HUES64 (cell line): Measurements from ENCODE around the gene ZFYVE28.

ENCODE experiments used
- H3K27ac ChIP-seq: 2 replicates; pipeline ENCODE4 v1.7.0; 2013; ENCODE audit warnings: low read depth, low read length, inconsistent platforms
- H3K27me3 ChIP-seq: 2 replicates; pipeline ENCODE4 v1.6.1; 2013; ENCODE audit warnings: mild to moderate bottlenecking, low read length; ENCODE audit not compliant: insufficient read depth
- H3K36me3 ChIP-seq: 2 replicates; pipeline ENCODE4 v1.6.1; 2013; ENCODE audit warnings: mild to moderate bottlenecking, low read length; ENCODE audit not compliant: insufficient read depth
- H3K4me1 ChIP-seq: 2 replicates; pipeline ENCODE4 v1.6.1; 2013; ENCODE audit warnings: mild to moderate bottlenecking, low read length, moderate library complexity; ENCODE audit not compliant: insufficient read depth
- H3K4me3 ChIP-seq: 2 replicates; pipeline ENCODE4 v1.5.1; 2013; ENCODE audit warnings: mild to moderate bottlenecking, low read length, moderate library complexity
- H3K9ac ChIP-seq: 2 replicates; pipeline ENCODE4 v1.6.1; 2013; ENCODE audit warnings: mild to moderate bottlenecking, low read depth, low read length
- H3K9me3 ChIP-seq: 2 replicates; pipeline ENCODE4 v1.6.1; 2013; ENCODE audit warnings: low read depth, low read length; ENCODE audit not compliant: insufficient read depth
- WGBS: fragments of 150-250, 120-280 bp; methylation state at CpG from one replicate; pipeline ENCODE4 v1.1.7; 2013; ENCODE audit warnings: missing lambda C conversion rate; 5-methylcytosine and 5-hydroxymethylcytosine counted together

The ZFYVE28 gene

DNA sequence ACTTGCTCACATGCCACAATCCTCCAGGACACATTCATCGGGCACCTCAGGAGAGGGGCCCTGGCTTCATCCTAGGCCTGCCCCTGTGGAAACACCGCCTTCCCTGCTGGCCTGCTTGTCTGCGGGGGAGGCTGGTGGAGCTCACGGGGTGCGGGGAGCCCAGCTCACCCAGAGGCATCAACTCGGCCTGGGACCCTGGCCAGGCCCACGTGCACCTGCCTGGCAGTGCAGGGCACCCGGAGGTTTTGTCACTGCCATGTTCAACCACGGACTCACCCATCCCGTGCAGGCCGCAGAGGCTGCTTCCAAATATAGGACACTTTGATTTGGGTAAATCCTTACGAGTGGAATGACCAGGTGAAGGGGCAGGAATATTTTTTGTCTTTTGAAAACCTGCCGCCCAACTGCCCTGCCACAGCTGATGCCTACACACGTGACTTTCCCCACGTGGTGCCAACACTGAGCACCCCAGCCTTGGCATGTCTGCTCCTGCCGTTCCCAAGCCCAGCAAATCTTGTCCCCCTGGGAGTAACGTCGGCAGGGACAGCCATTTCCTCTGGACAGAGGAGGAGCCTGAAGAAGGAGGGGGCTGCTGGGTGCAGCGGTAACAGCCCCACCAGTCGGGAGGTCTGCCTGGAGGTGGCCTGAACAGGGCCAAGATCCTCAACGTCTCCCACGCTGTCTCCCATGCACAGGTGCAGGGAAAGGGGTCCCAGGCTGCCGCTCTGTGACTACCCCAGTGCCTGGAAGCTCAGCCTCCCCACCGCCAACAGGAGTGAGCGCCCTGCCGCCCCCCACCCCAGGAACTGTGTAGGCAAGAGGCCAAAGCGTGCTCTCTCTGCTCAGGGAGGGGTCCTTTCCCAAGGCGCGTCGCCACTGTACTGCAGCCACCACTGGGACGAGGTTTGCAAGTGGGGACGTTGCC, 165.0 kb downstream of the ZFYVE28 start:
- no peak overlapping the region for H3K27ac ChIP-seq
- 92% methylated on average over 32 of the region's 32 CpGs for WGBS
- H3K9ac ChIP-seq: no peak overlapping the region
- H3K36me3 ChIP-seq: peaks cover 7% of the 10 kb centered on the region; the same call in 1 of the 2 replicates
- H3K4me3 ChIP-seq: no peak overlapping the region
- H3K4me1 ChIP-seq: no peaks in the 10 kb centered on the region
- H3K9me3 ChIP-seq: no peaks in the 10 kb centered on the region
- H3K27me3 ChIP-seq: no peaks in the 10 kb centered on the region

DNA sequence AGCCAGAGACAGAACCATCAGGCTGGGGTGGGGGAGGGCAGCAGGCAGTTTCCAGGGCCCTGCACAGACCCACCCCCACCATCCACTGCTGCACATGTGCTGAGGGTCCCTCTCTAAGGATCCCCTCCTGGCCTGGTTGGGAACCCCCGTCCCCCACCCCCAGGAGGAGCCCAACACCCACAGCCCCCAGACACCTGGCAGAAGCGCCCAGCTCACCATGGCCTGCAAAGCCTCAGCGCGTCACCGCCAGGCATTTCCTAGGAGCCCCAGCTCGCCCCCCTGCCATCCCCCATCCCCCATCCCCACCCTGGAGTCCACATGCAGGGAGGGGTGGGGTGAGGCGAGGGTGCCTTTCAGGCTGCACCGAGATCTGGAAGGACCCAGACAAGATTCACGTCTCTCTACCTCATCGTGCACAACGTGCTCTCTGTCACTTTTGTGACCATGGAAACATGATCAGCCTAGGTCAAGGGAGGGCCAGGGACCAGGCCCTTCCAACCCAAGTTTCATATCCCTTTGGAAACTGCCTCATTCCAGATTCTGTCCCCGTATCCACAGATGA, 165.8 kb downstream of the ZFYVE28 start:
- no peaks in the 10 kb centered on the region for H3K27me3 ChIP-seq
- no peaks in the 10 kb centered on the region for H3K4me1 ChIP-seq
- no peak overlapping the region for H3K27ac ChIP-seq
- H3K36me3 ChIP-seq: peaks cover 7% of the 10 kb centered on the region; the same call in 1 of the 2 replicates
- H3K9ac ChIP-seq: no peak overlapping the region
- H3K9me3 ChIP-seq: no peaks in the 10 kb centered on the region
- no peak overlapping the region for H3K4me3 ChIP-seq
- WGBS: 87% methylated on average over 8 of the region's 12 CpGs

DNA sequence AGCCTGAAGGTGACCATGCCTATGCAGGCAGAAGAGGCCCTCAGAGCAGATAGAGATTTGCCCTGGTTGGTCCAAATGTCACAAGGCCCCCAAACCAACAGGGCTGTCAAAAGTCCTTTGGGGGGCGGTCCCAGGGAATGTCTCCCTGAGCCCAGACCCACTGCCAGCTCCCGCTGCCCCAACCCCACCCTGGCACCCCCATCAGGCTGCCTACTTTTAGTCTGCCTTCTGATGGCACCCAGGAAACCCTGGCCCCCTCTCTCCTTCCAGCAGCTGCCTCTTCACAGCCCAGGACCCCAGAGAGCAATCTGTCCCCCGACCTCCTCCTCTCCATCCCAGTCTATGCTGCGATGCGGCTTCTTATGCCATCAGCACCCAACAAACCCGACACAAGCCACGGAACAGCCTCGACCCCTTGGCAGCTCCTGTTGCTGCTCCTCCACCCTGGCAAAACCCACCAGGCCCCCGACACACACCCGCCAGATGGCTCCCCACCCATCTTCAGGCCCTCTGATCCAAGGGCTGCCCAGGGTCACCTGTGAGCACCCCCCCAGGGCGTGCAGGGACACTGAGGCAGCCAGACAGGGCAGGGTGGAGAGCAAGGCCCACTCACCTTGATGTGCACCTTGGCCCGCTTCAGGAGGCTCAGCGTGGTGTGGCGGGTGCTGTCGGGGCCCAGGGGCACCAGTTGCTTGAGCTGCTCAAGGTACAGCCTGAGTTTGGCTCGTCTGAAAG, 166.5 kb downstream of the ZFYVE28 start:
- Histone ChIP-seq H3K27ac (no peak overlapping the region), H3K4me3 (no peak overlapping the region), H3K4me1 (no peaks in the 10 kb centered on the region), H3K9me3 (no peaks in the 10 kb centered on the region), H3K27me3 (no peaks in the 10 kb centered on the region), H3K9ac (no peak overlapping the region), H3K36me3 (peaks cover 7% of the 10 kb centered on the region; the same call in 1 of the 2 replicates)
- 92% methylated on average over 16 of the region's 16 CpGs for WGBS

DNA sequence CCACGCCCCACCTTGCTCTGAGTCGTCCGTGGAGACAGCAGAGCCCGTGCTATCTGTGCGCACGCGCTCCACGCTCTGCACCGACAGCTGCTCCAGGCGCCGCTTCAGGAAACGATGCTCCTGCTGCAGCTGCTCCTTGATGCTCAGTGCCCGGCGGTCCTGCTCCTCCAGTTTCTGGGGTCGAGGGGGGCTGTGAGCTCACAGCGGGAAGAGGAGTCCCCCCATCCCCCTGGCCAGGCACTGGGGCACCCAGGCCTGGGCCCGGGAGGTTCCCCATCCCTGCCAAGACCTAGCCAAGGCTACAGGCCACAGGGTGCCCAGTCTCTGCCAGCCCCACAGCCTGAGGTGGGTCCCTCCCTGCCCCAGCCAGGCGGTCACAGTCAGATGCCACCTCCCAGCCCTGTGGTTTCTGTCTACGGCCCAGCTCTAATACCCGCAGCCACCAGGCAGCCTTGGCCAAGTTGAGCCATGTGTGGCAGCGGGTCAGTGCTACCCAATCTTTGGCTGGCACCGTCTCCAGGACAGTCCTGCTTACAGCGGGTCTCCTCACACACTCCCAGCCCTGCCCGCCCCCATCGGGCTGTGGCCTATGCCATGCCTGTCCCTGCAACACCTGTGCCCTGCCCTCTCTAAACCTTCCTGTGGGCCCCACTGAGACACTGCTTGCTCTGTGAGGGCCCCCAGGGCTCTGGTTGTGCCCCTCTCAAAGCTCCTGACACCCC, 167.2 kb downstream of the ZFYVE28 start:
- Histone ChIP-seq H3K4me3 (no peak overlapping the region), H3K9ac (no peak overlapping the region), H3K9me3 (no peaks in the 10 kb centered on the region), H3K27ac (no peak overlapping the region), H3K36me3 (peaks cover 7% of the 10 kb centered on the region; the same call in 1 of the 2 replicates), H3K4me1 (no peaks in the 10 kb centered on the region), H3K27me3 (no peaks in the 10 kb centered on the region)
- WGBS: 95% methylated on average over 25 of the region's 25 CpGs

DNA sequence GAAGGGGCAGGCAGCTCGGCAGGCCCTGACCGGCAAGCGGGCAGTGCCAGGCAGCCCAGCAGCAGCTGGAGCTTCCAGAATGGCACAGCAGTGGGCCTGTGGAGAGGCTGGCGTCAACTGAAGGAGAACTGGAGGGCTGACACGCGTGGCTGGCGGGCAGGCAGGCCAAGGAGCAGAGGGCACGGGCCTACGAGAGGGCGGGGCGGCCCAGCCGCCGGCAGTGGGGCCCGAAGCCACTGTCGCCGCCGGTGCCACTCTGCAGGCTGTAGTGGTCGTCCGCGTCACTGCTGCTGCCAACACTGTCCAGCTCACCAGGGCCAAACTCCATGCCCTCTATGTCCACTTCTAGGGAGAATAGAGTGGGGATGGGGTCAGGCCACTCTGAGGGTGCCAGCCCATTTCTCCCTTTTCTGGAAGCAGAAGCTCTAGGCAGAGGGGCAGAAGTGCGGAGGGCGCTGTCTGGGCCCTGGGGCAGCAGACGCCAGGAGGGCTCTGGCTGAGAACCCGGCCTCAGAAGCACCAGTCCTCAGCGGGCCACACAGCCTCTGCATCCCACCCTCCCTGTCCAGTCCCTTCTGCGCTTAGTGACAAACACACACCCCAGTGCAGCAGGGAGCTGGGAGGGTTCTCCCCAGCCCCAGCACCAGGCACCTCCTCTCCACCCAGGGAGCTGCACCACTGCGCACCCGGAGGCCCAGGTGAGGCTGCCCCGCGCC, 167.9 kb downstream of the ZFYVE28 start:
- H3K9me3 ChIP-seq: no peaks in the 10 kb centered on the region
- no peaks in the 10 kb centered on the region for H3K27me3 ChIP-seq
- H3K9ac ChIP-seq: no peak overlapping the region
- H3K27ac ChIP-seq: no peak overlapping the region
- peaks cover 7% of the 10 kb centered on the region; the same call in 1 of the 2 replicates for H3K36me3 ChIP-seq
- H3K4me1 ChIP-seq: no peaks in the 10 kb centered on the region
- 94% methylated on average over 30 of the region's 30 CpGs for WGBS
- H3K4me3 ChIP-seq: no peak overlapping the region

DNA sequence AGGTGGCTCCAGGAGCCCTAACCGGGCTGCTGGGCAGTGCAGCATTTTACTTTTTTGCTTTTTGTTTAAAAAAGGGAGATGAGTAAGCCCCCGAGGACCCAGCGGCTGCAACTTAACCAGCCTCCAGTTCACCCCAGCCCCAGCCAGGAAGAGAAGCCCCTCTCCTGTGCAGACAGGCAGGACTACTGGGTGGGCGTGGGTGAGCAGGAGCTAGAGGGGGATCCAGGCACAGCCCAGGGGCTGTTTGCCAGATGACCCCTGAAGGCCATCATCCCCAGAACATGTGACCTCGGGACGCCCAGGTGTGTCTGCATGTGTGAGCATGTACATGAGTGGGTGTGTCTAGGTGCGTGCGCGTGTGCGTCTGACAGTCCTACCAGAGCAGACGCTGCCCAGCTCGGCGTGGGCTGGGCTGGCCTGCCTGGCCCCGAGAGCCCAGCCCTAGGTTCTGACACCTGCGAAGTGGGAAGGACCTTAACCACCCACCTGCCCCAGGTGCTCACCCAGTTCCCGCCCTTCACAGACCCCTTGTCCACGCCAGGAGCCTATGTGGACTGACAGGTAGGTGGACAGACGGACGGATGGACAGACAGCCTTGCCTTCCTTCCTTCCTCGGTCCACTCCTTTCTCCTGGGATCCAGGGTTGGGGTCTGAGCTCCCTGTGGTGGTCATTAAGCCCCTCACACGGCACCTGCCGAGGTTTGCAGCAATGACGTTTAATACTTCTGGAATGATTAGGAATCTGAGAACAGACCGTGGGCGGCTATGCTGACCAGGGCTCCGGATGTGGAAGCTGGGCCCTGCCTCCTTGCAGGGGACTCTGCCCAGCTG, 168.7 kb downstream of the ZFYVE28 start:
- no peak overlapping the region for H3K27ac ChIP-seq
- no peaks in the 10 kb centered on the region for H3K4me1 ChIP-seq
- H3K9me3 ChIP-seq: 0 out of 2 replicates have a peak, but pooled peaks cover 6% of the 10 kb centered on the region
- H3K36me3 ChIP-seq: 0 out of 2 replicates have a peak, but pooled peaks cover 7% of the 10 kb centered on the region
- no peak overlapping the region for H3K4me3 ChIP-seq
- H3K9ac ChIP-seq: no peak overlapping the region
- no peaks in the 10 kb centered on the region for H3K27me3 ChIP-seq
- WGBS: 94% methylated on average over 25 of the region's 26 CpGs

DNA sequence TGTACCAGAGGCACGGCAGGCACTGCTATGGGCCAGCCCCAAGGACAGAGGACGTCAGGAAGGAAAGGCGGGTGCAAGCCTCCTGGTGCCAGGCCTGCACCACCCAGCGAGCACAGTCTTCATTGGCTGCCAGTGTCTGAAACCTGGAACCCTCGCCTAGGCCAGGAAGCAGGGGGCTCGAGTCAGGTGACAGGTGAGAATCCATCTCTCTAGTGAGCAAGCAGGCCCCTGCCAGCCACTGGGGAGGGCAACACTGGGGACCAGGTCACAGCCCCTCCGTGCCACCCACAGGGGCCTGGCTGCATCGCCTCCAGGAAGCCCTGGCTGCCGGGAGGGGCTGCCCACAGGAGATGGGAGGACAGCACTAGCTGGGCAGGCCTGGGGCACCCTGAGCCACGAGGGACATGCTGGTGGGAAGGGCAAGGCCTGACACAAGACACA, 169.6 kb downstream of the ZFYVE28 start:
- Histone ChIP-seq H3K9me3 (0 out of 2 replicates have a peak, but pooled peaks cover 8% of the 10 kb centered on the region), H3K9ac (no peak overlapping the region), H3K4me1 (no peaks in the 10 kb centered on the region), H3K36me3 (0 out of 2 replicates have a peak, but pooled peaks cover 3% of the 10 kb centered on the region), H3K4me3 (no peak overlapping the region), H3K27me3 (peaks cover 2% of the 10 kb centered on the region), H3K27ac (no peak overlapping the region)
- 87% methylated on average over 10 of the region's 10 CpGs for WGBS

DNA sequence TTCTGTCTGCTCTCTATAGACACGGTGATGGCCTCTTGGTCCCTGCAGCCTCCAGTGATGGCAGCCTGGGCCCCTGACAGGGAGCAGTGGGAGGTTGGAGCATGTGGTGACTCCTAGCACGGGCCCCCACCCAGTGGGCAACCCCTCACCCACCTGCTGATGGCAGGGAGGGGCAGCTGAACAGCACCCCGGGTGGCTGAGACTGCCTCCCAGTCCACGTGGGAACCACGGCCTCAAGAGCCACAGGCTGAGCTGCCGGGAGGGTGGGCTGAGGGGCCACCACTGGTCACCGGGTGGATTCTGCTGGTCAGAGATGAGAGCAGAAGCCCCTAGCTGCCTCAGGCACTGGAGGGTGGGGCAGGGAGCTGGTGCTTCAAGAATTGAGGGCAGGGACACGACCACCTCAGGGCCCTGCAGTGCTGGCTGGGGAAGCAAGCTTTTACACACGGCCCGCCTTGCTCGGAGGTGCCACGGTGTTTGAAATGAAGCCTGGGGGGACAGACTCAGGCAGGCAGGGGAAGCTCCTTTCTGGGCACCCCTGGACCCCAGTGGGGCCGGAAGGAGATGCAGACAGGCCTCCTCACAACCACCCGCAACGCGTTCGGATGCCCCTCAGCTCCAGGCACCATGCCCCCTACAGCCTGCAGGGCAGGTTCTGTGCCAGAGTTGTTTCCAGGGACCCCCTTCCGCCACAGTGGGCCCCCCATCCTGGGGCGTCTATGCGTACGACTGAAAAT, 170.2 kb downstream of the ZFYVE28 start:
- Histone ChIP-seq H3K9ac (no peak overlapping the region), H3K36me3 (0 out of 2 replicates have a peak, but pooled peaks cover 3% of the 10 kb centered on the region)

More for the DNA sequence above, 170.2 kb downstream of the ZFYVE28 start:
- H3K27ac ChIP-seq: no peak overlapping the region
- peaks cover 4% of the 10 kb centered on the region for H3K27me3 ChIP-seq
- no peaks in the 10 kb centered on the region for H3K4me1 ChIP-seq
- 93% methylated on average over 21 of the region's 21 CpGs for WGBS
- 0 out of 2 replicates have a peak, but pooled peaks cover 8% of the 10 kb centered on the region for H3K9me3 ChIP-seq
- H3K4me3 ChIP-seq: no peak overlapping the region
